Ecto neural progenitor cell (in vitro differentiated cells): ENCODE measurements around the gene ACTA2.

Experiments used
- DNase-seq: peaks from one replicate; pipeline ENCODE4 v3.0.0-alpha.2; 2018; ENCODE audit warnings: low spot score

Gene ACTA2

DNA sequence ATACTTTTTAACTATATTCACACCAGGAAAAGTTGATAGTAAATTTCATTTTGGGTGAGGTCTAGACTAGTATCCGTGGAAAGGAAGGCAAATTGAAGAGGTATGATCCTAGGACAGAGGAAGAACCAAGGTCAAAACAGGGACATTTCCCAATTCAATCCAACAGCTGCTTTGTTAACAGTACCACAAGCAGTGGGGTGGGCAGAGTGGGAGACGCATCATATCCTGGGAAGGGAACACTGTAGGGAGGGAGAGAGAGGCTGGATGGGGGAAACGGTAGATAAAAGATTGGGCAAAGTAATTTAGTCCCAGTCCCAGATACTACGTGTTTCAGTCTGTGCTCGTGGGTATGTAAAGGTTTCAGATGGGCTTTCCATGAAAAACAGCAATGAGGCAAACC lies 28.9 kb upstream of the ACTA2 start:
- no peak for DNase-seq

GRCh38 chr10:88980800-88981199 lies 28.2 kb upstream of the ACTA2 start:
- DNase-seq, result no peak

GRCh38 chr10:88980247-88980646 lies 27.7 kb upstream of the ACTA2 start:
- no peak for DNase-seq

DNA sequence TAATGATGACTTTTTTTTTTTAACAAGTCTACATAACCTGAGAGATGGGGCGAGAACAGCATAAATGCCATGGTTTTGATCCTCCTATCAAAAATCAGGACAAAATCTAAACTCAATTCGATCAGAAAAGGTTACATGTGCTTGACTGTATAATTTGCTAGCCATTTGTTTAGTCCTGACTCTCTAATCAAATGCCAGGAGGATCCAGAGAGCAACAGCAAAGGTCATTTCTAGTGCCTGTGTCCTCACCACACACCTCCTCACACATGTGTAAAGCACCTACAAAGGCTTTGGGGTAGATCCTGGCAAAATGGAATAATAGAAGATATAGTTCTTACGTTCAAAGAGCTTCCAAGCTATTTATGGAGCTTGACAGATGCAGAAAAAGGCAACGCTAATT lies 27.0 kb upstream of the ACTA2 start:
- DNase-seq, result no peak

DNA sequence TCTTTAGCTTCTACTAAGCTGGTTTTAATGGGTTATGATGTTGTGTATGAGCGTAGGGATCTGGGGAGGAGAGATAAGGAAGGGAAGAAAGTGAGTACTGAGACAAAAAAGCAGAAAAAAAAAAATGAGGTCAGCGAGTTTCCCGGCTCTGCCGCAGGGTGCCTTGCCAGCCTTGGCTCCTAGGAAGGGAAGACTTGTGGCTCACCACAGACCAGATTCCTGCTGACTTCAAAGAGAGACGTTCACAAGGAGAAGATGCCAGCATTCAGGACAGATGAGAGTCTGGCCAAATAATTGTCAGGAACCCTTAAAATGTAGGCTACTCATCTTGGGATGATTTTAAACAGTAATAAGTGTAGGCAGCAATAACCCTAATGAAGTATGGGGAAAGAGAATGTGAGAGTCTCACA lies 26.6 kb upstream of the ACTA2 start:
- no peak for DNase-seq

DNA sequence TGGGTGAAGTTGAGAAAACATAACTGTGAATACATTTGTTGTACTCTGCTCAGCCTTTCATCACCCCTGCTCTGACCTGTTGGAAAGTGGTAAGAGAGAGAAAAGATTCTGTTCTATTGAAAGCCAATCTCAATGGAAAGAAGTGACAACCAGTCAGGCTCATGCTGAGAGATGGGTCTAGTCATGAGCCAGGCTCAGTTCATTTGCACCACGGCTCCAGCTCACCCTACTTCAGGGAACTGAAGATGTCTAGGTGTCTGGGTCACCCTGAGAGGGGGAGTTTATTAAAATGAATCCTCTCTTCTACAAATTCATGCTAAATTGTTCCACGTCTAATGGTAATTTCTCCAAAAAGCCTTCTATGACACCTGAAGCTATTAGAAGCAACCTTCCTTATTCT lies 25.9 kb upstream of the ACTA2 start:
- DNase-seq, result no peak

- DNase-seq, result no peak
These were observed 22.8 kb upstream of the ACTA2 start for GRCh38 chr10:88975377-88975720.

DNA sequence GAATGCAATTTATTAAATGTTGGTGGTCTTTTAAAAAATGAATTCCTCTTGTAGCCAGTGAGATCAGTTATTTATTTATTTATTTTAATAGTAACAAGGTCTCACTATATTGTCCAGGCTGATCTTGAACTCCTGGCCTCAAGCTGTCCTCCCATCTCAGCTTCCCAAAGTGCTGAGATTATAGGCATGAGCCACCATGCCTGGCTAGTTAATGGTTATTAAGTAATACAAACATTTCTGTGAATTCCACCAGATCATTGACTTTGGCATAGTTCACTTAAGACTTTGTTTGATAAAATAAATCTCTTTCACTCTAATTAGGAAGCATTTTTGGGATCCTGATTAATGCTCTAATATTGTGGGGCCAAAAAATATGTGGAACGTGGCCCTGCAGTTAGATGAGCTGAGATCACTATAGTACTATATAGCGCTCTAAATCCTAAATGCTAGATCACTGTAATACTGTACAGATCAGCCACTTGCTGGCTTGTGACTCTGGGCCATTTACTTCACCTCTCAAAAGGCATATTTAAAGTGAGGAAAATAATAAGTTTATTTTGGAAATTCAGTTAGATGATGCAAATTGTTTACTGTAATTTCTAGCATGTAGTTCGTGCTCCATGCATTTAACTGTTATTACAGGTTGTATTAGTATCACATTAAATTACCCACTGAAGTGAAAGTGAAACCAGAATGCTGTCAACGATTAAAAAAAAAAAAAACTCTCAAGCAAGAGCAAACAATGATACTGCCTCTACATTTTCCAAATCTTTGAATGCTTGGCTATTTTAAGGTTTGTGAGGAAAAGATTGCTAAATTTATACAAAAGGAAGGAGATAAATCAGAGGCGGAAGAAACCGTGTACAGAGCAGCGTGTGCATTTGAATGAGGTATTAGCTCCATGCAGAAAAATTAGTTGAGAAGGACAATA lies 22.1 kb upstream of the ACTA2 start:
- no peak for DNase-seq

DNA sequence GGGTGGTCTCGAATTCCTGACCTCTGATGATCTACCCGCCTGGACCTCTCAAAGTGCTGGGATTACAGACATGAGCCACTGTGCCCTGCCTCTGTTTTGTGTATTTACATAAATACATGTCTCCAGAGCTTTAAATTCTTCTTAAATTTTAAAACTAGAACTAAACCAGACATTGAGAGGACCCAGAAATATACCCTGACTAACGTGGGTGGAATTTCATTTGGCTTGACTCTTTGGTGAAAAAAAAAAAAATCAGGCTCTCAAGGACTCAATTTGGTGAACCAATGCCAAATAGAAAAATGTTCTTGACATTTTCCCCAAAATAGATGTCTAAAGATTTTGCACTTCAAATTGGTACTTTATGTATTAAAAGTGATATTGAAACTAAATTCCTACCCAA lies 21.4 kb upstream of the ACTA2 start:
- no peak for DNase-seq

GRCh38 chr10:88971221-88972061 lies 18.9 kb upstream of the ACTA2 start:
- DNase-seq, result no peak

- DNase-seq, result no peak
These were observed 15.8 kb upstream of the ACTA2 start for GRCh38 chr10:88968391-88968790.

GRCh38 chr10:88966797-88967196 lies 14.2 kb upstream of the ACTA2 start:
- DNase-seq, result no peak

DNA sequence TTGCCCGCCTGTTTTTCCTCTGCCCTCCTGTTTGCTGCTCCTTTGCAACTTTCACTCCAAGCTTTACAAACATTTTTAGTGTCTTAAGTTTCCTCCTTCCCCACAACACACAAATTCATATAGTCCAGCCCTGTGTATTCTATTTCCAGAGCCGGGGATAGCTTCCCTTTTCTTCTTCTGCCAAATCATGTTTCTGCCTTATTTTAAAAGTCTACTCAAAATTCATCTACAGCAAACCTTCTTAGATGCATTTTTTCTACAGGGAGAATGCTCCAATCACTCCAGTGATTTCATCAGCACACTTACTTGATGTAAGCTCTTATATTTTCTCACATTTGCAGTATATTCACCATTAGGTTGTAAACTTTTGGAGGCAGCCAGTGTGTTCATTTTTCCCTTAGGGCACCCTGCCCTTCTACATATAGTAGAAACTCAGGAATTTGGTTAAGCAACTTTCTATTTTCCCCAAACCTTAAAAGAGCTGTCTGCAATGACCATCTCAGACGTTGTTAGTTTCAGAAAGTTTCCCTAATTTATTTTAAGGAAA lies 12.4 kb upstream of the ACTA2 start:
- no peak for DNase-seq

DNA sequence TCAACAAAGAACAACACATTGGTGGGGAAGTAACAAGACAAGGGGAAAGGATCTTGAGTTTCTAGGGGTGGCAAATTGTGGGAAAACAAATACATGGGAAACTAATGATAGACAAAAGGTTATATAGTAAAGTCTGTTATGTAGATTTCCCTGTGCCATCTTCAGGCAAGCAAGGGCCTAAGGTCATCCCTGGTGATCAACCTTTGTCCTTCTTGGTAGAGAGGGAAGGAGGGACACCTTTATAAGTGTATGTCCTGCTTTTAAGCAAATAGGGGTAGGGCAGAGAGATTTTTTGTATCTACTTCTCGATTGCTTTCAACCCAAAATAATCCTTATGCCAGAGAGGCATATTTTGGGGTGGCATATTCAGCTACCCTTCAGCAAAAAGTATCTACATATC lies 11.8 kb upstream of the ACTA2 start:
- no peak for DNase-seq

DNA sequence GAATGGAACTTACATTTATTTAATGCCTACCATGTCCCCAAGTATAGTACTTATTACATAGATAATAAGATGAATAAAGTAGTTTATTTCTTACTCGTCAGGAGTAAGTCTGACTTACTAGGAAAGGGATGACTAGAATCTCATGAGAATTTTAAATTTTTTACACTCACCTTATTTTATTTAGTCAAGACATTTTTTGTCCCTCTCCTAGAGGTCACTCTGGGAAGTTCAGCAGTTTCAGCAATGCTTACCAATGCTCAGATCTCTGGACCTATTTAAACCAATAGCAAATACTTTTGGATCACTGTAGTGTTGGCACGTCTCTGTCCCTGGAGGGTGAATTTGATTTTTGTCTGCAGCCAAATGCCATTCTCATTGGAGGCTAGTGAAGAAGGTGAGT lies 10.7 kb upstream of the ACTA2 start:
- DNase-seq, result no peak

- no peak for DNase-seq
These were observed 9.8 kb upstream of the ACTA2 start for GRCh38 chr10:88962336-88962735.

- DNase-seq, result no peak
These were observed 8.7 kb upstream of the ACTA2 start for GRCh38 chr10:88961266-88961665.

DNA sequence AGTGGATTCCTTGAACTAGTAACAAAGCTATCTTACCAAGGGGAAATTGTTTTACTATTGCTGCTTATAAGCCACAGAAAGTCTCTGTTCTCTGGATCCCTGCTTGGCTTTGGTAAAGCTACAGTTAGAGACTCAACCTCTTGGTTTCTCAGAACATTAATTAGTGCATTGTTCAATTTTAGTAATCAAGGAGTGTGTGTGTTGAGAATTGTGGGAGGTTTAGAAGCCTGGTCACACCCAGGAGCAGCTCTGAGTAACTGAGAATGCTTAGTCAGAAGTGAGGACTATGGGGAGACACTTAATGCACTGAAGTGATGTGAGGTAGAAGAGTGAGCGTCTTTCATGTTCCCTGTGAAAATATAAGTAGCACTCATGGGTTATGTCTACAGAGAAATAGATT lies 8.2 kb upstream of the ACTA2 start:
- no peak for DNase-seq

GRCh38 chr10:88958721-88959120 lies 6.1 kb upstream of the ACTA2 start:
- no peak for DNase-seq

GRCh38 chr10:88957381-88957780 lies 4.8 kb upstream of the ACTA2 start:
- DNase-seq, result no peak

DNA sequence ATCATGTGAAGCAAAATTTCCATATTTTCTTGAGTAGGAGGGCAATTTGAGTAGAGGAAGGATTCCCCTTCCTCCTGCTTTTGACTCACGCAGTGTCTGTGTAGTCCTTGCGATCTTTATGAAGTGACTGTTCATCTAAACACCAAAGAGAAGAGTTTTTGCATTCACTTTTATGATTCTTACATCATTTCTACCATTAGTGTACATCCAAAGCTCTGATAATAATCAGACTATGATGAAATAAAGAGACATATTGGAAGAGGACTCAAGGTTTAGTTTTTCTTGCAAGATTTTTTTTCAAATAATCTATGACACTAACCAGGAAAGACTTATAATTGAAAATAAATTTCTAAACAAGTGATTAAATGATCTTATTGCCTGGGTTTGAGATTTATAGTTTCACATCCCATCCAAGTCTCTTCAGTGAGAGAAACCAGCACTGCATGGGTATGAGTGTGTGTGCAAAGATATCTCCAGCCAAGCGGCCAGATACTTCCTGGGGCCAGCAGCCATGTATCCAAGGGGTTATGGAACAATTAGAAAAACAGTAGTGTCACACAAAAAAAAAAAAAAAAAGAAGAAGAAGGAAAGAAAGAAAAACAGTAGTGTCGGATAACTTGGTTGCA lies 2.0 kb upstream of the ACTA2 start:
- no peak for DNase-seq

GRCh38 chr10:88953662-88954061 lies 1.1 kb upstream of the ACTA2 start:
- no peak for DNase-seq
